CD4-positive, alpha-beta T cell treated with Interferon alpha-2 for 1 hour (primary cell): ENCODE results near the gene SNAP23.
"Not testable (repeated sequence)": the region's sequence is repeated elsewhere in the genome, so short reads cannot be mapped to it uniquely, and the experiment has no call there.

Source experiments
- DNase-seq, 2 donors: peaks; one replicate each; pipeline ENCODE4 v3.0.0-alpha.2; 2020 to 2022

Gene SNAP23

GRCh38 chr15:42498212-42499068 is 3.0 kb downstream of the SNAP23 start:
- DNase-seq = no peak

GRCh38 chr15:42499858-42500609 is 4.6 kb downstream of the SNAP23 start:
- DNase-seq = no peak

GRCh38 chr15:42502477-42502876 is 7.0 kb downstream of the SNAP23 start:
- DNase-seq = no peak

- no peak for DNase-seq
Measured at GRCh38 chr15:42503825-42504224, 8.4 kb downstream of the SNAP23 start.

GRCh38 chr15:42504631-42505030 is 9.2 kb downstream of the SNAP23 start:
- DNase-seq = no peak

- DNase-seq = no peak
Measured at GRCh38 chr15:42507514-42507913, 12.1 kb downstream of the SNAP23 start.

- DNase-seq = no peak
Measured at GRCh38 chr15:42508263-42508690, 12.8 kb downstream of the SNAP23 start.

- DNase-seq = no peak
Measured at GRCh38 chr15:42510258-42511006, 15.0 kb downstream of the SNAP23 start.

GRCh38 chr15:42511007-42511391 is 15.6 kb downstream of the SNAP23 start:
- DNase-seq = no peak

GRCh38 chr15:42523331-42523730 is 27.9 kb downstream of the SNAP23 start:
- no peak for DNase-seq

GRCh38 chr15:42528970-42529369 is 33.5 kb downstream of the SNAP23 start:
- DNase-seq = no peak

GRCh38 chr15:42533246-42533645 is 37.8 kb downstream of the SNAP23 start:
- no peak for DNase-seq

- no peak for DNase-seq
Measured at GRCh38 chr15:42544853-42545629, 49.6 kb downstream of the SNAP23 start.

GRCh38 chr15:42547918-42548248 is 52.4 kb downstream of the SNAP23 start:
- no peak for DNase-seq

- peak; percentile 80 to 88 for DNase-seq
Measured at GRCh38 chr15:42548249-42549031, 53.0 kb downstream of the SNAP23 start, which contains the start of the genes HAUS2 and LRRC57. HAUS2 (plus strand) TSS chr15:42548838; CDS start chr15:42548873, 35 bp downstream. LRRC57 (minus strand) TSS chr15:42548793; CDS start chr15:42548434, 359 bp downstream.

GRCh38 chr15:42549032-42549491 is 53.6 kb downstream of the SNAP23 start:
- peak in 1 of 2 donors; percentile 7 for DNase-seq

GRCh38 chr15:42549741-42550392 is 54.4 kb downstream of the SNAP23 start:
- no peak for DNase-seq

- DNase-seq = no peak
Measured at GRCh38 chr15:42553554-42553953, 58.1 kb downstream of the SNAP23 start.

GRCh38 chr15:42556550-42557207 is 61.2 kb downstream of the SNAP23 start:
- DNase-seq = not testable (repeated sequence)

GRCh38 chr15:42558739-42559138 is 63.3 kb downstream of the SNAP23 start:
- no peak for DNase-seq
